ENCODE measurements around the gene FJX1. TPM values are rescaled to one million over a fixed set of nuclear protein-coding genes. Genes with fewer than 3 reads are reported as not detected.

FJX1 gene
- total RNA-seq, 1 experiment from 2014 or later = 8.3 TPM

- TF ChIP-seq ZNF532 (CRISPR knock-in tag; IDR thresholded peaks at IDR 0.05; ENCODE audit: borderline replicate concordance) = no peak
- TF ChIP-seq CDX4 (CRISPR knock-in tag; IDR thresholded peaks at IDR 0.05; ENCODE audit: borderline replicate concordance) = no peak
- TF ChIP-seq GRHL2 (CRISPR knock-in tag; IDR thresholded peaks at IDR 0.05; ENCODE audit: insufficient replicate concordance, severe bottlenecking) = no peak
- no peak for TF ChIP-seq JAZF1 (CRISPR knock-in tag; IDR thresholded peaks at IDR 0.05)
- peak; percentile 35 for TF ChIP-seq NR1H2 (CRISPR knock-in tag; IDR thresholded peaks at IDR 0.05)
- no peak for TF ChIP-seq ZBTB21 (CRISPR knock-in tag; IDR thresholded peaks at IDR 0.05; ENCODE audit: borderline replicate concordance)
- TF ChIP-seq ESRRA (CRISPR knock-in tag; IDR thresholded peaks at IDR 0.05; ENCODE audit: borderline replicate concordance) = peak; percentile 92; the same call in 1 of the 2 replicates
- peak; percentile 76 for TF ChIP-seq IRF1 (CRISPR knock-in tag; IDR thresholded peaks at IDR 0.05)
- TF ChIP-seq PREB (CRISPR knock-in tag; IDR thresholded peaks at IDR 0.05; ENCODE audit: borderline replicate concordance) = peak; percentile 67; the same call in 1 of the 2 replicates
- TF ChIP-seq ZNF425 (CRISPR knock-in tag; conservative IDR thresholded peaks at IDR 0.05) = no peak
- TF ChIP-seq ZNF263 (CRISPR knock-in tag; IDR thresholded peaks at IDR 0.05; ENCODE audit: low read depth) = peak; percentile 7; the same call in 1 of the 2 replicates
- TF ChIP-seq FOXK1 (CRISPR knock-in tag; IDR thresholded peaks at IDR 0.05) = peak; percentile 78
- TF ChIP-seq E2F5 (CRISPR knock-in tag; IDR thresholded peaks at IDR 0.05) = peak; percentile 88
- TF ChIP-seq TEAD1 (CRISPR knock-in tag; IDR thresholded peaks at IDR 0.05) = peak; percentile 18; the same call in 1 of the 2 replicates
- TF ChIP-seq NR3C1 (CRISPR knock-in tag; conservative IDR thresholded peaks at IDR 0.05; ENCODE audit: low read depth) = no peak
- TF ChIP-seq ZSCAN18 (CRISPR knock-in tag; IDR thresholded peaks at IDR 0.05) = no peak
- TF ChIP-seq ZNF396 (CRISPR knock-in tag; IDR thresholded peaks at IDR 0.05; ENCODE audit: borderline replicate concordance) = no peak
- peak; percentile 71; the same call in 1 of the 2 replicates for TF ChIP-seq USF1 (CRISPR knock-in tag; IDR thresholded peaks at IDR 0.05)
- peak; percentile 89 for TF ChIP-seq ARID4B (CRISPR knock-in tag; IDR thresholded peaks at IDR 0.05; ENCODE audit: borderline replicate concordance)
Measured at GRCh38 chr11:35619116-35619854, 1.0 kb downstream of the FJX1 start (continued).
